ENCODE measurements around the gene LIPC.

DNA sequence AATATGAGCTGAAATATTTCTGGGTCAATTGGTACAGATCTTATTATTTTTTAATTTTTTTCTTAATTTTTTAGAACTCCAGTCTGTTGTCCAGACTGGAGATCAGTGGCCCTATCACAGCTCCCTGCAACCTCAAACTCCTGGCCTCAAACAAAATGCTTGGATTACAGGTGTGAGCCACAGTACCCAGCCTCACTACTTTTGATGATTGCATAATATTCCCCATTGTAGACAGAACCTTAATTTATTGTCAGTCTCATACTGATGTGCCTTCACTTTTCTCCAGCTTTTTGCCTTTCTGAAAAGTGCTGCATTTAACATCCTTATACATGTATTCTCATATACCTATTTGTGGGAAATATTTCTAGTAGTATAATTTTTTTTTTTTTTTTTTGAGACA is 144.9 kb downstream of the LIPC start:
- no peak for TF ChIP-seq POLR2A (IDR thresholded peaks at IDR 0.05; ENCODE audit: low read length)
- no peak for TF ChIP-seq RFX5 (IDR thresholded peaks at IDR 0.05)
- no peak for TF ChIP-seq USF2 (IDR thresholded peaks at IDR 0.05)
- no peak for TF ChIP-seq JUNB (IDR thresholded peaks at IDR 0.05)
- no peak for TF ChIP-seq EHMT2 (IDR thresholded peaks at IDR 0.05; ENCODE audit: low read depth)
- TF ChIP-seq EP300 (IDR thresholded peaks at IDR 0.05): no peak
- no peak for TF ChIP-seq CTCF (IDR thresholded peaks at IDR 0.05)
- TF ChIP-seq KDM1A (IDR thresholded peaks at IDR 0.05; ENCODE audit: low read depth): no peak
- TF ChIP-seq SREBF2 (IDR thresholded peaks at IDR 0.05): no peak
- no peak for TF ChIP-seq FOSL2 (IDR thresholded peaks at IDR 0.05)
- no peak for TF ChIP-seq FOSL2 (CRISPR knock-in tag; IDR thresholded peaks at IDR 0.05)
